ENCODE results near the gene CHSY3. TPM values are rescaled to one million over a fixed set of nuclear protein-coding genes. Genes with fewer than 3 reads are reported as not detected.

CHSY3 gene
- total RNA-seq, 1 donor from 2014 or later = not detected

DNA sequence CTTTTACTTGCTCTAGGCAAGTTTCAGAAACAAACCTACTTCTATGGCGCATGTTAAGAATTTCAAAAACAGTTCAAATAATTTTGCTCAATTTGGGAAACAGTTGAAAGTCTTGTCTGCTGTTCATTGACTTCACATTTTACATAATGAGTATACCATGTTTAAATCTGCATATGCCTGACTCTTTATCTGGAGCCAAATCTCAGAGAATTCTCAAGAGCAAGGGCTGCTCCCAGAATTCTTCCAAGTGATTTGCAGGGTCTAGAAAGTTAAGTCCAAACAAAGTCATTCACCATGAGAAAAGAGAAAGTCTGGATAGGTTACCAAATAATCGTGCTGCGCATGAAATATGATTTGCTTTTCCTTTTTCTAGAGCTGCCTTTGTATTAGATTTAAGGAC is 160.2 kb downstream of the CHSY3 start:
- peaks cover 3% of the 10 kb centered on the region for H3K36me3 Mint-ChIP-seq (ENCODE audit: unreplicated experiment)
- TF ChIP-seq, protein P1, sequence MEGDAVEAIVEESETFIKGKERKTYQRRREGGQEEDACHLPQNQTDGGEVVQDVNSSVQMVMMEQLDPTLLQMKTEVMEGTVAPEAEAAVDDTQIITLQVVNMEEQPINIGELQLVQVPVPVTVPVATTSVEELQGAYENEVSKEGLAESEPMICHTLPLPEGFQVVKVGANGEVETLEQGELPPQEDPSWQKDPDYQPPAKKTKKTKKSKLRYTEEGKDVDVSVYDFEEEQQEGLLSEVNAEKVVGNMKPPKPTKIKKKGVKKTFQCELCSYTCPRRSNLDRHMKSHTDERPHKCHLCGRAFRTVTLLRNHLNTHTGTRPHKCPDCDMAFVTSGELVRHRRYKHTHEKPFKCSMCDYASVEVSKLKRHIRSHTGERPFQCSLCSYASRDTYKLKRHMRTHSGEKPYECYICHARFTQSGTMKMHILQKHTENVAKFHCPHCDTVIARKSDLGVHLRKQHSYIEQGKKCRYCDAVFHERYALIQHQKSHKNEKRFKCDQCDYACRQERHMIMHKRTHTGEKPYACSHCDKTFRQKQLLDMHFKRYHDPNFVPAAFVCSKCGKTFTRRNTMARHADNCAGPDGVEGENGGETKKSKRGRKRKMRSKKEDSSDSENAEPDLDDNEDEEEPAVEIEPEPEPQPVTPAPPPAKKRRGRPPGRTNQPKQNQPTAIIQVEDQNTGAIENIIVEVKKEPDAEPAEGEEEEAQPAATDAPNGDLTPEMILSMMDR (IDR thresholded peaks at IDR 0.05; ENCODE audit: partially characterized antibody, unreplicated experiment) = no peak
- H3K4me1 Mint-ChIP-seq (ENCODE audit: low read depth, unreplicated experiment) = no peaks in the 10 kb centered on the region
- H3K9me3 Mint-ChIP-seq (ENCODE audit: unreplicated experiment) = no peaks in the 10 kb centered on the region
- no peaks in the 10 kb centered on the region for H3K27me3 Mint-ChIP-seq (ENCODE audit: unreplicated experiment)
- DNase-seq = no peak
- no peak overlapping the region for H3K4me3 Mint-ChIP-seq (ENCODE audit: unreplicated experiment)
- H3K27ac Mint-ChIP-seq (ENCODE audit: unreplicated experiment) = no peak overlapping the region

DNA sequence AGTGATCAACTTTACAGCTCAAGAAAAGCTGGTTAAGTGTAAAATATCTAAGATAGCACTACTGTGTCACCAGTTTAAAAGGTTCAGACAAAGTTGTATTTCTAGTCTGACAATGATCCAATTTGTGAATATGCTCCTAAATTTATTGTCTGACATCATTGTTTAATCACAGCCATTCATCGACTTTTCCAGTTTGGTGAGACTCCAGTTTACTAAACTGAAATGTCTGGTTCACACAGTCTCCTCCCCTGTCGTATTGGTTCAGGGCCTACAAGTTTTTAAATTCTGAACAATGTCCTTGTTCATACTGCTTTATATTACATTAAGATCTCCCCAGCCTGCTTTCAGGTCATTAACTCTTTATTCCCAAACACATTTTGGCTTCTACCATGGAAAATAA is 161.4 kb downstream of the CHSY3 start:
- Mint-ChIP-seq H3K9me3 (ENCODE audit: unreplicated experiment) (no peaks in the 10 kb centered on the region), H3K27ac (ENCODE audit: unreplicated experiment) (no peak overlapping the region), H3K36me3 (ENCODE audit: unreplicated experiment) (no peaks in the 10 kb centered on the region), H3K27me3 (ENCODE audit: unreplicated experiment) (no peaks in the 10 kb centered on the region), H3K4me3 (ENCODE audit: unreplicated experiment) (no peak overlapping the region), H3K4me1 (ENCODE audit: low read depth, unreplicated experiment) (no peaks in the 10 kb centered on the region)
- DNase-seq = no peak
- TF ChIP-seq, protein P1 (IDR thresholded peaks at IDR 0.05; ENCODE audit: partially characterized antibody, unreplicated experiment) = no peak

DNA sequence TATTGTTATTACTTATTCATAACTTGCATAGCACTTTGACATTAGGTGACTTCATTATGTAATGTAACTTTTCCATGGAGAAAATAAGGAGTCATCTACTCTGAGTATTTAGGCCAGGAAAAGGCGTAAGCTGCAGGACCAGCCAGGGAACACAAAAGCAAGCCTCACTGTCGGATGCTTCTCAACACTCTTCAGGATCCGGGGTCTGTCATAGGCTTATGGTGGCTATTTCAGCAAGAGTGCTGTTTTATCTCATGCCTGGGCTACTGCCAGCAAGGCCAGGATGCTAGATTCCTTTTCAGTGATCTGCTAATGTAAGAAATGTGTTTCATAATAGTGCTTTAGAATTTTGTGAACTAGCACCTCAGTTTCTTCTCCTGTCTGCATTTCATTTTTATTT is 162.4 kb downstream of the CHSY3 start:
- TF ChIP-seq, protein P1 (IDR thresholded peaks at IDR 0.05; ENCODE audit: partially characterized antibody, unreplicated experiment) = no peak
- Mint-ChIP-seq H3K36me3 (ENCODE audit: unreplicated experiment) (no peaks in the 10 kb centered on the region), H3K27me3 (ENCODE audit: unreplicated experiment) (no peaks in the 10 kb centered on the region), H3K9me3 (ENCODE audit: unreplicated experiment) (no peaks in the 10 kb centered on the region), H3K27ac (ENCODE audit: unreplicated experiment) (no peak overlapping the region), H3K4me3 (ENCODE audit: unreplicated experiment) (no peak overlapping the region), H3K4me1 (ENCODE audit: low read depth, unreplicated experiment) (no peaks in the 10 kb centered on the region)
- DNase-seq = no peak

DNA sequence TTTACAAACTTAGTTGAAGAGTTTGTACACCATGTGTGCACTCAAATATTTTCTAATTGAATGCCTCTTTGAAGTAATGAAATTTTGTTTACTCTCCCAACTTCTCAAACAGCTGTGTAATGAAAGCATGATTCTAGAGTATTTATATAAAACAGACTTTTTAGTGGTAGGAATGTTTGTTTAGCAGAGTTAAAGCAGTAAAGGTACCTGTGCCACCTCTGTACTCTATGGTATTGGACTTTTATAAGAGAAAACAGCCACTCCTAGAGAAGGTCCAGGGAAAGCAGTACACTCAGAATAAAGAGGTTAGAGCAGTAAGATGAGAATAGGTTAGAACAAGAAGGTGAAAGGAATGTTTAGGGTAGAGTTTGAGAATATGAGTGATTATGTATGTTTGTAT is 163.1 kb downstream of the CHSY3 start:
- H3K27me3 Mint-ChIP-seq (ENCODE audit: unreplicated experiment) = no peaks in the 10 kb centered on the region
- DNase-seq = no peak
- no peak overlapping the region for H3K27ac Mint-ChIP-seq (ENCODE audit: unreplicated experiment)
- no peak overlapping the region for H3K4me3 Mint-ChIP-seq (ENCODE audit: unreplicated experiment)
- no peaks in the 10 kb centered on the region for H3K36me3 Mint-ChIP-seq (ENCODE audit: unreplicated experiment)
- TF ChIP-seq, protein P1 (IDR thresholded peaks at IDR 0.05; ENCODE audit: partially characterized antibody, unreplicated experiment) = no peak
- no peaks in the 10 kb centered on the region for H3K9me3 Mint-ChIP-seq (ENCODE audit: unreplicated experiment)
- H3K4me1 Mint-ChIP-seq (ENCODE audit: low read depth, unreplicated experiment) = no peaks in the 10 kb centered on the region

DNA sequence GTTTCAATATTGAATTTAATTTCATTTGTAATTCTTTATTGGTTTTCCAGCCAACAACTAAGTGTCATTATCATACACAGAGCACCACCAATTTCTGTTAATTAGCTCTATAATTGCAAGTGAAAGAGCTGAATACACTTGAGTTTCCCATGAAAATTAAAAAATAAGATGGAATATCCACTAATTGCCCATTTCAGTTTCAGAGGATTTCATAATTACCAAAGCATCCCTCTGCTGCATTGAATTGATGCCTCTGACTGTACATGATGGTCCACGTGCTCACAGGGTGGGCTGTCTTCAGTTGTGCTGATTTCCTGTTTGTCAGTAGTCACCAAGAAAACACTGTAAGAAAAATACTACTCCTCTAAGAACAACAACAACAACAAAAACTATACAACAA is 163.8 kb downstream of the CHSY3 start:
- H3K27me3 Mint-ChIP-seq (ENCODE audit: unreplicated experiment) = no peaks in the 10 kb centered on the region
- TF ChIP-seq, protein P1 (IDR thresholded peaks at IDR 0.05; ENCODE audit: partially characterized antibody, unreplicated experiment) = no peak
- no peaks in the 10 kb centered on the region for H3K36me3 Mint-ChIP-seq (ENCODE audit: unreplicated experiment)
- H3K9me3 Mint-ChIP-seq (ENCODE audit: unreplicated experiment) = no peaks in the 10 kb centered on the region
- no peak for DNase-seq
- H3K4me1 Mint-ChIP-seq (ENCODE audit: low read depth, unreplicated experiment) = no peaks in the 10 kb centered on the region
- no peak overlapping the region for H3K27ac Mint-ChIP-seq (ENCODE audit: unreplicated experiment)
- no peak overlapping the region for H3K4me3 Mint-ChIP-seq (ENCODE audit: unreplicated experiment)
